GM12875 (cell line): ENCODE measurements around the gene KCND2.

Source experiments
- H3K4me3 ChIP-seq: one replicate; pipeline ENCODE4 v1.5.1; 2011; ENCODE audit warnings: low read depth, low read length, control low read depth
- TF ChIP-seq, protein P1 (sequence below): IDR thresholded peaks from 2 replicates; pipeline ENCODE4 v1.5.1; 2011; ENCODE audit warnings: low read depth, mild to moderate bottlenecking, control low read depth, inconsistent platforms, low read length, moderate library complexity, borderline replicate concordance; ENCODE audit not compliant: insufficient read depth

KCND2 gene

GRCh38 chr7:120735791-120736190 is 462.8 kb downstream of the KCND2 start:
- H3K4me3 ChIP-seq = no peak overlapping the region

DNA sequence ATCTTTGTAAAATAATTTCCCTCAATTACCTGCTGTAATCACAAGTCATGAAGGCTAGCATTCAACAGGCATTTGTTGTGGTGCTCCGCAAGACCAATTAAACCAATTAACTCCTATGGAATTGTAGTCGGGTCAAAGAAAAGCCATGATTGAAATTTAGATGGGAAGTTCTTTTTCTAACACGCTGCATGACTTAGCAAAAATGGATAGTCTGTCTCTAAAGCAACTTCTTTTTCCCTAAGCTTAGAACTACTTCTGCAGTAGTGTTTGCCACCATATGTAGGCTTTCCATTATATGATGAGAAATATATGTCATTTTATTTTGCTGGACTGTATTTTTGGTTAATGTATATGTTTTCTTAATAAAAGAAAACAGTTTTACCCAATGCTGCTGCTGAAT is 465.8 kb downstream of the KCND2 start:
- TF ChIP-seq, protein P1, sequence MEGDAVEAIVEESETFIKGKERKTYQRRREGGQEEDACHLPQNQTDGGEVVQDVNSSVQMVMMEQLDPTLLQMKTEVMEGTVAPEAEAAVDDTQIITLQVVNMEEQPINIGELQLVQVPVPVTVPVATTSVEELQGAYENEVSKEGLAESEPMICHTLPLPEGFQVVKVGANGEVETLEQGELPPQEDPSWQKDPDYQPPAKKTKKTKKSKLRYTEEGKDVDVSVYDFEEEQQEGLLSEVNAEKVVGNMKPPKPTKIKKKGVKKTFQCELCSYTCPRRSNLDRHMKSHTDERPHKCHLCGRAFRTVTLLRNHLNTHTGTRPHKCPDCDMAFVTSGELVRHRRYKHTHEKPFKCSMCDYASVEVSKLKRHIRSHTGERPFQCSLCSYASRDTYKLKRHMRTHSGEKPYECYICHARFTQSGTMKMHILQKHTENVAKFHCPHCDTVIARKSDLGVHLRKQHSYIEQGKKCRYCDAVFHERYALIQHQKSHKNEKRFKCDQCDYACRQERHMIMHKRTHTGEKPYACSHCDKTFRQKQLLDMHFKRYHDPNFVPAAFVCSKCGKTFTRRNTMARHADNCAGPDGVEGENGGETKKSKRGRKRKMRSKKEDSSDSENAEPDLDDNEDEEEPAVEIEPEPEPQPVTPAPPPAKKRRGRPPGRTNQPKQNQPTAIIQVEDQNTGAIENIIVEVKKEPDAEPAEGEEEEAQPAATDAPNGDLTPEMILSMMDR = no peak
- no peak overlapping the region for H3K4me3 ChIP-seq

More at GRCh38 chr7:120735791-120736190, 462.8 kb downstream of the KCND2 start:
- TF ChIP-seq, protein P1 = no peak

GRCh38 chr7:120740348-120740747 is 467.4 kb downstream of the KCND2 start:
- TF ChIP-seq, protein P1 = no peak
- H3K4me3 ChIP-seq = no peak overlapping the region

GRCh38 chr7:120741371-120742042 is 468.5 kb downstream of the KCND2 start:
- TF ChIP-seq, protein P1 = no peak
- no peak overlapping the region for H3K4me3 ChIP-seq

DNA sequence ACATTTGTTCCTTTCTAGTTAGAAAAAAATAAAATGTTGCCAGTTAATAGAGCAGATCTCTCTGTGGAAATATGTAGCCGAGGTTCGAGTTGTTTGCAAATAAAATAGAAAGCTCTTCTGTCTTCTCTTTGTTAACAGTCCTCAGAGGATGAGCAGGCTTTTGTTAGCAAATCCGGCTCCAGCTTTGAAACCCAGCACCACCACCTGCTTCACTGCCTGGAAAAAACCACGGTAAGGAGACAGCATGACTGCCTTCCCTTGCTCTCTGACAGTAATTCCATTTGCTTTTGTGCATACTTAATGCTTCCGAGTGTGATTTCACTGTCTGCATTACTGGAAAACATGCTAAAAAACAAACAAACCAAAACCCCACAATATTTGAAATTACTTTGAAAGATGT is 469.4 kb downstream of the KCND2 start:
- TF ChIP-seq, protein P1 = no peak
- H3K4me3 ChIP-seq = no peak overlapping the region

DNA sequence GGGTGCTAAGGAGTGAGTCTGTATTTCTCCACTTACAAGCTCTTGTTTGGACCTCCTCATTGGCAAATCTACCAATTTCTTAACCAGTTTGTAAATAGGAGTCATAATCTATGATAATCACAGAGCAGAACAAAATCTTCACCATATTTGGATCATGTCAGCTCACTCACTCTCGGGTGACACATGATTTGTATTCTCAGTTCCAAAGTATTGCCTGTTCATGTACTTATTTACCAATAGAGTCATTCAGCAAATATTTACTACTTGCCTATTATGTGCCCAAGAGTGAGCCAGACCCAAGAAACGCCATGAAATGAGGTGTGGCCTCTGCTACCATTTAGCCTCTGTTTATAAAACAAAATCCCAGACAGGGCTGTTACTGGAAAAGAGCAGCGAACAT is 470.2 kb downstream of the KCND2 start:
- TF ChIP-seq, protein P1 = no peak
- H3K4me3 ChIP-seq = no peak overlapping the region

- no peak overlapping the region for H3K4me3 ChIP-seq
- TF ChIP-seq, protein P1 = no peak
Observed at GRCh38 chr7:120760050-120760449, 487.1 kb downstream of the KCND2 start.
